Measurements from ENCODE around the gene PROCR. TPM values are rescaled to one million over a fixed set of nuclear protein-coding genes. Genes with fewer than 3 reads are reported as not detected.
"Not testable (repeated sequence)": the region's sequence is repeated elsewhere in the genome, so short reads cannot be mapped to it uniquely, and the experiment has no call there.

Gene PROCR
- total and polyA plus RNA-seq, 4 donors = 3.7 to 7.6 (median 6.0) TPM

DNA sequence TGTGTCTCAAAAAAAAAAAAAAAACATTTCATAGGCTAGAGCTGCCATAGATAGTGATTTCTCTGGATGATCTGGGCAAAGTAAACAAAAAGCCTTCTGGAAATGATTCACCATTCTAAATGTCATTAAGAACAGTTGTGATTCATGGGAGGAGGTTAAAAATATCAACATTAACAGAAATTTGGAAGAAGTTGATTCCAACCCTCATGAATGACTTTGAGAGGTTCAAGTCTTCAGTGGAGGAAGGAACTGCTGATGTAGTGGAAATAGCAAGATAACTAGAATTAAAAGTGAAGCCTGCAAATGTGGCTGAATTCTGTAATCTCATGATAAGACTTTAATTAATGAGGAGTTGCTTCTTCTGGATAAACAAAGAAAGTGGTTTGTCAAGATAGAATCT is 27.9 kb downstream of the PROCR start:
- Histone ChIP-seq H3K27me3 (ENCODE audit: control insufficient read depth in 4 of 4, insufficient read depth in 4 of 4, low read length in 3 of 4) (no peaks in the 10 kb centered on the region), H3K4me1 (ENCODE audit: control insufficient read depth in 4 of 4, insufficient read depth in 4 of 4, low read length in 3 of 4) (no peaks in the 10 kb centered on the region), H3K9me3 (ENCODE audit: control insufficient read depth in 4 of 4, low read length in 3 of 4) (peaks cover 2 to 6% (median 4%) of the 10 kb centered on the region in 4 donors), H3K27ac (ENCODE audit: low read depth in 1 of 2, low read length in 2 of 2) (no peak overlapping the region), H3K4me3 (ENCODE audit: low read depth in 1 of 3, low read length in 3 of 3) (no peak overlapping the region), H3K36me3 (ENCODE audit: control insufficient read depth in 4 of 4, insufficient read depth in 3 of 4, low read depth in 1 of 4, low read length in 3 of 4) (no peaks in the 10 kb centered on the region), H3K9ac (ENCODE audit: low read depth in 1 of 2, low read length in 2 of 2) (no peak overlapping the region)
- no peak for DNase-seq (ENCODE audit: low spot score)
- TF ChIP-seq YY1 (IDR thresholded peaks at IDR 0.05) (no peak), EGR1 (IDR thresholded peaks at IDR 0.05; ENCODE audit: low read depth in 2 of 2) (no peak), HNF4A (conservative IDR thresholded peaks at IDR 0.05) (no peak), FOXA1 (IDR thresholded peaks at IDR 0.05) (no peak), SP1 (IDR thresholded peaks at IDR 0.05) (no peak), RXRA (IDR thresholded peaks at IDR 0.05) (no peak), RAD21 (IDR thresholded peaks at IDR 0.05) (no peak), NR2F2 (IDR thresholded peaks at IDR 0.05) (no peak), JUND (IDR thresholded peaks at IDR 0.05) (no peak)
- TF ChIP-seq, protein P1, sequence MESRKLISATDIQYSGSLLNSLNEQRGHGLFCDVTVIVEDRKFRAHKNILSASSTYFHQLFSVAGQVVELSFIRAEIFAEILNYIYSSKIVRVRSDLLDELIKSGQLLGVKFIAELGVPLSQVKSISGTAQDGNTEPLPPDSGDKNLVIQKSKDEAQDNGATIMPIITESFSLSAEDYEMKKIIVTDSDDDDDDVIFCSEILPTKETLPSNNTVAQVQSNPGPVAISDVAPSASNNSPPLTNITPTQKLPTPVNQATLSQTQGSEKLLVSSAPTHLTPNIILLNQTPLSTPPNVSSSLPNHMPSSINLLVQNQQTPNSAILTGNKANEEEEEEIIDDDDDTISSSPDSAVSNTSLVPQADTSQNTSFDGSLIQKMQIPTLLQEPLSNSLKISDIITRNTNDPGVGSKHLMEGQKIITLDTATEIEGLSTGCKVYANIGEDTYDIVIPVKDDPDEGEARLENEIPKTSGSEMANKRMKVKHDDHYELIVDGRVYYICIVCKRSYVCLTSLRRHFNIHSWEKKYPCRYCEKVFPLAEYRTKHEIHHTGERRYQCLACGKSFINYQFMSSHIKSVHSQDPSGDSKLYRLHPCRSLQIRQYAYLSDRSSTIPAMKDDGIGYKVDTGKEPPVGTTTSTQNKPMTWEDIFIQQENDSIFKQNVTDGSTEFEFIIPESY (IDR thresholded peaks at IDR 0.05) = no peak
- TF ChIP-seq, protein P2, sequence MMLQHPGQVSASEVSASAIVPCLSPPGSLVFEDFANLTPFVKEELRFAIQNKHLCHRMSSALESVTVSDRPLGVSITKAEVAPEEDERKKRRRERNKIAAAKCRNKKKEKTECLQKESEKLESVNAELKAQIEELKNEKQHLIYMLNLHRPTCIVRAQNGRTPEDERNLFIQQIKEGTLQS (IDR thresholded peaks at IDR 0.05) = no peak
- TF ChIP-seq, protein P3, sequence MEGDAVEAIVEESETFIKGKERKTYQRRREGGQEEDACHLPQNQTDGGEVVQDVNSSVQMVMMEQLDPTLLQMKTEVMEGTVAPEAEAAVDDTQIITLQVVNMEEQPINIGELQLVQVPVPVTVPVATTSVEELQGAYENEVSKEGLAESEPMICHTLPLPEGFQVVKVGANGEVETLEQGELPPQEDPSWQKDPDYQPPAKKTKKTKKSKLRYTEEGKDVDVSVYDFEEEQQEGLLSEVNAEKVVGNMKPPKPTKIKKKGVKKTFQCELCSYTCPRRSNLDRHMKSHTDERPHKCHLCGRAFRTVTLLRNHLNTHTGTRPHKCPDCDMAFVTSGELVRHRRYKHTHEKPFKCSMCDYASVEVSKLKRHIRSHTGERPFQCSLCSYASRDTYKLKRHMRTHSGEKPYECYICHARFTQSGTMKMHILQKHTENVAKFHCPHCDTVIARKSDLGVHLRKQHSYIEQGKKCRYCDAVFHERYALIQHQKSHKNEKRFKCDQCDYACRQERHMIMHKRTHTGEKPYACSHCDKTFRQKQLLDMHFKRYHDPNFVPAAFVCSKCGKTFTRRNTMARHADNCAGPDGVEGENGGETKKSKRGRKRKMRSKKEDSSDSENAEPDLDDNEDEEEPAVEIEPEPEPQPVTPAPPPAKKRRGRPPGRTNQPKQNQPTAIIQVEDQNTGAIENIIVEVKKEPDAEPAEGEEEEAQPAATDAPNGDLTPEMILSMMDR (IDR thresholded peaks at IDR 0.05; ENCODE audit: low read depth, low read length, missing input control) = no peak

DNA sequence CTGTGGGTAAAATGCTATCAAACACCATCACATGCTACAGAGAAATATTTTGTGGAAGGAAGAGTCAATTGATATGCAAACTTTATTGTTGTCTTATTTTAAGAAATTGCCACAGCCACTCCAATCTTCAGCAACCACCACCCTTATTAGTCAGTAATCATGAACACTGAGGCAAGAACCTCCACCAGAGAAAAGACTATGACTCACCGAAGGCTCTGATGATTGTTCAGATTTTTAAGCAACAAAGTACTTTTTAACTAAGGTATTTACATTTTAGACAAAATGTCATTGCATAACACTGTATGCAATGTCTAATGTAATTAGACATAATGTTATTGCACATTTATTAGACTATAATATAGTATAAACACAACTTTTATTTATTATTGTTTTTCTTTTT is 28.4 kb downstream of the PROCR start:
- no peaks in the 10 kb centered on the region for H3K4me1 ChIP-seq (ENCODE audit: control insufficient read depth in 4 of 4, insufficient read depth in 4 of 4, low read length in 3 of 4)
- no peaks in the 10 kb centered on the region for H3K36me3 ChIP-seq (ENCODE audit: control insufficient read depth in 4 of 4, insufficient read depth in 3 of 4, low read depth in 1 of 4, low read length in 3 of 4)
- DNase-seq (ENCODE audit: low spot score) = no peak
- H3K27me3 ChIP-seq (ENCODE audit: control insufficient read depth in 4 of 4, insufficient read depth in 4 of 4, low read length in 3 of 4) = no peaks in the 10 kb centered on the region
- H3K9ac ChIP-seq (ENCODE audit: low read depth in 1 of 2, low read length in 2 of 2) = no peak overlapping the region
- WGBS = 85% methylated on average over 1 of the region's 1 CpG
- TF ChIP-seq, protein P3 (IDR thresholded peaks at IDR 0.05; ENCODE audit: low read depth, low read length, missing input control) = no peak
- TF ChIP-seq RAD21 (IDR thresholded peaks at IDR 0.05) (no peak), TAF1 (conservative IDR thresholded peaks at IDR 0.05) (no peak), JUND (IDR thresholded peaks at IDR 0.05) (no peak)
- H3K4me3 ChIP-seq (ENCODE audit: low read depth in 1 of 3, low read length in 3 of 3) = no peak overlapping the region
- H3K9me3 ChIP-seq (ENCODE audit: control insufficient read depth in 4 of 4, low read length in 3 of 4) = peaks cover 2 to 6% (median 4%) of the 10 kb centered on the region in 4 donors
- H3K27ac ChIP-seq (ENCODE audit: low read depth in 1 of 2, low read length in 2 of 2) = no peak overlapping the region

DNA sequence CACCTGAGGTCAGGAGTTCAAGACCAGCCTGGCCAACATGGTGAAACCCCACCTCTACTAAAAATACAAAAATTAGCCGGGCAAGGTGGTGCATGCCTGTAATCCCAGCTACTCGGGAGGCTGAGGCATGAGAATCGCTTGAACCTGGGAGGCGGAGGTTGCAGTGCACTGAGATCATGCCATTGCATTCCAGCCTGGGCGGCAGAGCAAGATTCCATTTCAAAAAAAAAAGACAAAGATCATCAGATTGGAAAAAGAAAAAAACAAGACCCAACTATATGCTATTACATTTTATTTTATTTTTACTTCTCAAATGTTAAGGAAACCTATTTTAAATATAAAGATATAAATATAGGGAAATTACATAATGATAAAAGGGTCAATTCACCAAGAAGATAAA is 29.6 kb downstream of the PROCR start:
- not testable (repeated sequence) for H3K36me3 ChIP-seq (ENCODE audit: control insufficient read depth in 4 of 4, insufficient read depth in 3 of 4, low read depth in 1 of 4, low read length in 3 of 4); H3K4me3 ChIP-seq (ENCODE audit: low read depth in 1 of 3, low read length in 3 of 3); H3K27ac ChIP-seq (ENCODE audit: low read depth in 1 of 2, low read length in 2 of 2); H3K4me1 ChIP-seq (ENCODE audit: control insufficient read depth in 4 of 4, insufficient read depth in 4 of 4, low read length in 3 of 4); H3K9ac ChIP-seq (ENCODE audit: low read depth in 1 of 2, low read length in 2 of 2); DNase-seq (ENCODE audit: low spot score); H3K27me3 ChIP-seq (ENCODE audit: control insufficient read depth in 4 of 4, insufficient read depth in 4 of 4, low read length in 3 of 4); H3K9me3 ChIP-seq (ENCODE audit: control insufficient read depth in 4 of 4, low read length in 3 of 4)
- WGBS = 97% methylated on average over 5 of the region's 5 CpGs

Data from liver (tissue), 9 donors.